ENCODE results near the gene RPRD1B.

GRCh38 chr20:38139977-38140753 is 106.6 kb downstream of the RPRD1B start:
- no peak for TF ChIP-seq CTCF (IDR thresholded peaks at IDR 0.05)
- no peak for TF ChIP-seq ZFX (IDR thresholded peaks at IDR 0.05; ENCODE audit: borderline replicate concordance)
